Measurements from ENCODE around the gene GPR15LG.
A peak's percentile ranks its signal among the peaks of the same experiment; 100 is the strongest.

Gene GPR15LG

GRCh38 chr10:84224411-84225028 is 50.9 kb downstream of the GPR15LG start:
- no peak overlapping the region for H3K4me3 ChIP-seq (ENCODE audit: low read length)
- peak; percentile 21 for DNase-seq (ENCODE audit: low read depth)
- no peak for TF ChIP-seq CTCF (IDR thresholded peaks at IDR 0.05; ENCODE audit: insufficient read depth, low read depth, low read length, missing control alignments)

GRCh38 chr10:84225427-84226173 is 52.0 kb downstream of the GPR15LG start, which contains the start of gene LRIT2:
Gene LRIT2, minus strand, starts transcription at chr10:84225544. Its CDS starts 24 bp downstream, at chr10:84225520.
- DNase-seq (ENCODE audit: low read depth), result no peak
- H3K4me3 ChIP-seq (ENCODE audit: low read length), result no peak within 1 kb of the TSS
- TF ChIP-seq CTCF (IDR thresholded peaks at IDR 0.05; ENCODE audit: insufficient read depth, low read depth, low read length, missing control alignments), result no peak

GRCh38 chr10:84226616-84227015 is 53.0 kb downstream of the GPR15LG start:
- no peak for DNase-seq (ENCODE audit: low read depth)
- no peak overlapping the region for H3K4me3 ChIP-seq (ENCODE audit: low read length)
- no peak for TF ChIP-seq CTCF (IDR thresholded peaks at IDR 0.05; ENCODE audit: insufficient read depth, low read depth, low read length, missing control alignments)

- TF ChIP-seq CTCF (IDR thresholded peaks at IDR 0.05; ENCODE audit: insufficient read depth, low read depth, low read length, missing control alignments), result no peak
- no peak overlapping the region for H3K4me3 ChIP-seq (ENCODE audit: low read length)
- no peak for DNase-seq (ENCODE audit: low read depth)
Observed at GRCh38 chr10:84227810-84228209, 54.2 kb downstream of the GPR15LG start.

GRCh38 chr10:84230359-84230758 is 56.8 kb downstream of the GPR15LG start:
- no peak overlapping the region for H3K4me3 ChIP-seq (ENCODE audit: low read length)
- TF ChIP-seq CTCF (IDR thresholded peaks at IDR 0.05; ENCODE audit: insufficient read depth, low read depth, low read length, missing control alignments), result no peak
- no peak for DNase-seq (ENCODE audit: low read depth)

- TF ChIP-seq CTCF (IDR thresholded peaks at IDR 0.05; ENCODE audit: insufficient read depth, low read depth, low read length, missing control alignments), result no peak
- no peak overlapping the region for H3K4me3 ChIP-seq (ENCODE audit: low read length)
- DNase-seq (ENCODE audit: low read depth), result no peak
Observed at GRCh38 chr10:84232376-84232775, 58.8 kb downstream of the GPR15LG start.
